Esophagus muscularis mucosa (tissue), 3 donors: ENCODE measurements around the gene USH1G.

ENCODE experiments used
- POLR2A ChIP-seq: fragments of 450-650 bp; IDR thresholded peaks from one replicate; pipeline ENCODE4 v1.6.1; 2017; ENCODE audit warnings: antibody characterized with exemption, moderate library complexity, mild to moderate bottlenecking, low read depth
- POLR2AphosphoS5 ChIP-seq, 2 donors: sonication (generic); formaldehyde crosslinking; IDR thresholded peaks; one replicate each; pipeline ENCODE4 v1.6.1; 2017; ENCODE audit warnings: antibody characterized with exemption in 2 of 2
- TF ChIP-seq, protein P1 (sequence below), 3 experiments: fragments of 200-600 bp in 2 of 3; fragments of 450-650 bp in 1 of 3; sonication (generic) in 2 of 3; IDR thresholded peaks; one replicate each; pipeline ENCODE4 v1.5.1; 2017 to 2019; ENCODE audit warnings: antibody characterized with exemption in 3 of 3, mild to moderate bottlenecking in 2 of 3, moderate library complexity in 1 of 3

DNA sequence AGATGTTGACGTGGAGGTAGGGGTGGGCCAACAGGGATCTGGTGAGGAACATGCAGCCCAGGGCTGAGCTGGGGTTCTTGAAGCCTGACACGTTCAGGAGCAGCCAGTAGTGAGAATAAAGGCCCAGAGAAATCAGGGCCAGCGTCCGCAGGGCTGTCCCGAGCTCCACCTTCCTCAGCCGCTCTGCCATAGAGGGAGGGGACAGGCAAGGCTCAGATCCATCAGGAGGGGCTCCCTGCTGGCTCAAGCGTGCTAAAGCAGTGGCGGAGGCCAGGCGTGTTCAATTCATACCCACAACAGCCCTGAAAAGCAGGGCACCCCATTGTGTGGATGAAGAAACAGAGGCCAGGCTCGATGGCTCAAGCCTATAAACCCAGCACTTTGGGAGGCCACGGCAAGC, 42.0 kb downstream of the USH1G start:
- TF ChIP-seq, protein P1, sequence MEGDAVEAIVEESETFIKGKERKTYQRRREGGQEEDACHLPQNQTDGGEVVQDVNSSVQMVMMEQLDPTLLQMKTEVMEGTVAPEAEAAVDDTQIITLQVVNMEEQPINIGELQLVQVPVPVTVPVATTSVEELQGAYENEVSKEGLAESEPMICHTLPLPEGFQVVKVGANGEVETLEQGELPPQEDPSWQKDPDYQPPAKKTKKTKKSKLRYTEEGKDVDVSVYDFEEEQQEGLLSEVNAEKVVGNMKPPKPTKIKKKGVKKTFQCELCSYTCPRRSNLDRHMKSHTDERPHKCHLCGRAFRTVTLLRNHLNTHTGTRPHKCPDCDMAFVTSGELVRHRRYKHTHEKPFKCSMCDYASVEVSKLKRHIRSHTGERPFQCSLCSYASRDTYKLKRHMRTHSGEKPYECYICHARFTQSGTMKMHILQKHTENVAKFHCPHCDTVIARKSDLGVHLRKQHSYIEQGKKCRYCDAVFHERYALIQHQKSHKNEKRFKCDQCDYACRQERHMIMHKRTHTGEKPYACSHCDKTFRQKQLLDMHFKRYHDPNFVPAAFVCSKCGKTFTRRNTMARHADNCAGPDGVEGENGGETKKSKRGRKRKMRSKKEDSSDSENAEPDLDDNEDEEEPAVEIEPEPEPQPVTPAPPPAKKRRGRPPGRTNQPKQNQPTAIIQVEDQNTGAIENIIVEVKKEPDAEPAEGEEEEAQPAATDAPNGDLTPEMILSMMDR (IDR thresholded peaks at IDR 0.05), result no peak
- TF ChIP-seq POLR2A (no peak), POLR2AphosphoS5 (IDR thresholded peaks at IDR 0.05) (no peak)
